Panc1 (cell line): ENCODE data around the gene SLC9A2. TPM values are rescaled to one million over a fixed set of nuclear protein-coding genes. Genes with fewer than 3 reads are reported as not detected.

Source experiments
- ATAC-seq: fragments of 200-7000 bp; cut with Tn5 transposase; 2 replicates; pipeline ENCODE4 v1.9.1; 2020; ENCODE audit warnings: mild to moderate bottlenecking, moderate library complexity
- BruUV-seq: library from RNA; stranded (reverse); fragments of 400-500 nt; replicated peaks from 2 replicates; lab custom pipeline; 2021; lab: Mats Ljungman, UMichigan
- CTCF ChIA-PET: fragments of 300-600 bp; sonication (Branson Sonifier 250); formaldehyde crosslinking; loops from one replicate; lab custom pipeline; 2022; ENCODE audit warnings: antibody characterized with exemption; lab: Charles Lee
- POLR2A ChIA-PET: fragments of 300-600 bp; sonication (Branson Sonifier 250); formaldehyde crosslinking; loops from one replicate; lab custom pipeline; 2022; ENCODE audit warnings: antibody characterized with exemption; lab: Charles Lee
- DNase-seq: peaks from one replicate; pipeline ENCODE4 v3.0.0-alpha.2; 2010; ENCODE audit warnings: low read depth, low spot score
- H3K27ac ChIP-seq: 2 replicates; pipeline ENCODE4 v1.5.1; 2011; ENCODE audit warnings: mild to moderate bottlenecking, low read length, inconsistent platforms
- H3K27me3 ChIP-seq: fragments of 200-500 bp; sonication (Bioruptor generic); 2 replicates; pipeline ENCODE4 v1.6.0; 2014; ENCODE audit warnings: low read length, inconsistent platforms; ENCODE audit not compliant: control insufficient read depth, insufficient read depth
- H3K36me3 ChIP-seq: fragments of 200-500 bp; sonication (Bioruptor generic); 2 replicates; pipeline ENCODE4 v1.5.1; 2014; ENCODE audit warnings: inconsistent platforms, mild to moderate bottlenecking, low read length, moderate library complexity; ENCODE audit not compliant: control insufficient read depth, insufficient read depth
- H3K4me1 ChIP-seq: 2 replicates; pipeline ENCODE4 v1.5.1; 2011; ENCODE audit warnings: inconsistent platforms, mild to moderate bottlenecking, low read length, moderate library complexity; ENCODE audit not compliant: control insufficient read depth, insufficient read depth
- H3K4me3 ChIP-seq, 2 experiments: 2 replicates each; pipeline ENCODE4 v1.5.1; 2011 to 2012; ENCODE audit warnings: low read depth in 2 of 2, low read length in 2 of 2, mild to moderate bottlenecking in 2 of 2, inconsistent platforms in 1 of 2, moderate library complexity in 1 of 2
- H3K9me3 ChIP-seq: fragments of 200-500 bp; sonication (Bioruptor generic); 2 replicates; pipeline ENCODE4 v1.5.1; 2014; ENCODE audit warnings: low read depth, mild to moderate bottlenecking, inconsistent platforms, low read length, moderate library complexity; ENCODE audit not compliant: control insufficient read depth, insufficient read depth
- CTCF ChIP-seq: fragments of 450-650 bp; IDR thresholded peaks from 2 replicates; pipeline ENCODE4 v1.5.1; 2017; ENCODE audit warnings: mild to moderate bottlenecking
- POLR2AphosphoS5 ChIP-seq: IDR thresholded peaks from 2 replicates; pipeline ENCODE4 v1.6.1; 2012; ENCODE audit warnings: mild to moderate bottlenecking, low read depth, low read length, moderate library complexity
- REST ChIP-seq, 2 experiments: IDR thresholded peaks; 2 replicates each; pipeline ENCODE4 v1.6.1; 2011 to 2012; ENCODE audit warnings: low read depth in 2 of 2, control low read depth in 1 of 2, low read length in 1 of 2, mild to moderate bottlenecking in 1 of 2, moderate library complexity in 1 of 2; ENCODE audit not compliant: insufficient read depth in 1 of 2
- SIN3A ChIP-seq: IDR thresholded peaks from 2 replicates; pipeline ENCODE4 v1.6.1; 2012; ENCODE audit warnings: low read depth, mild to moderate bottlenecking, low read length, moderate library complexity, borderline replicate concordance; ENCODE audit not compliant: insufficient read depth
- TCF7L2 ChIP-seq: IDR thresholded peaks from 2 replicates; pipeline ENCODE4 v1.6.1; 2011; ENCODE audit warnings: mild to moderate bottlenecking, low read depth, low read length, inconsistent platforms
- in situ Hi-C: cut with HindIII; loops from 2 replicates; pipeline ENCODE4 v1.10.0; 2016; ENCODE audit warnings: low sequenced_read_pairs, low pct_unique_long_range_greater_than_20kb
- intact Hi-C: fragments of 100-400 bp; cut with micrococcal nuclease; formaldehyde crosslinking; loops from one replicate; pipeline ENCODE4 v1.10.0; 2022; ENCODE audit not compliant: unreplicated experiment
- total RNA-seq: library from RNA; stranded (reverse); gene quantifications from one replicate; pipeline ENCODE4 v1.2.1, GENCODE V29; 2021; ENCODE audit not compliant: unreplicated experiment

SLC9A2 gene
- total RNA-seq, 1 experiment from 2014 or later = 4.1 TPM

- DNase-seq = no peak
- ChIA-PET POLR2A (no interaction called here), CTCF (no interaction called here)
- TF ChIP-seq CTCF (no peak), REST (IDR thresholded peaks at IDR 0.05; ENCODE audit: insufficient read depth in 1 of 2, low read depth in 2 of 2, low read length in 1 of 2) (no peak), POLR2AphosphoS5 (no peak), TCF7L2 (no peak), SIN3A (no peak)
- ATAC-seq = no peak
- Histone ChIP-seq H3K4me1 (no peaks in the 10 kb centered on the region), H3K27ac (no peak overlapping the region), H3K4me3 (no peak overlapping the region), H3K36me3 (no peaks in the 10 kb centered on the region), H3K27me3 (no peaks in the 10 kb centered on the region), H3K9me3 (no peaks in the 10 kb centered on the region)
- no TSS peak for BruUV-seq
- in situ Hi-C loops = no loop called here
- intact Hi-C loops = no loop called here
Measured at GRCh38 chr2:102672107-102672776, 52.9 kb downstream of the SLC9A2 start.

DNA sequence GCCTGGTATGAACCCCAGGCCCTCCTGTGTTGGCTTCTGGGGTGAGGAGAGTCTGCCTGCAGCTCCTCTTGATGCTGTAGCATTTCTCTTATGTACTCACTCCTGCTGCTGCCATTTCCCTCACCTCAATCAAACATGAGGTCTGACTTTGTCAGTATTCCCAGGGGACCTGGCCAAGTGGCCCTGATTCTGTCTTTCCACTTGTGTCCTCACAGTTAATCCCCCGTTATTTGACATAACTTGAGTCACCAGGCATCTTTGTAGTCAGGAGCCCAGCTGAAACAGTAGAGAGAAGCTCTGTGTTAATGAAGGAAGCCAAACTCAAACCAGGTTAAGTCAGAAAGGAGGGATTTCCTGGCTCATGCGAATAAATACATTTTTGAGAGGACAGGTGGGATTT, 55.0 kb downstream of the SLC9A2 start:
- POLR2A ChIA-PET = no interaction called here
- in situ Hi-C loops = no loop called here

More for the DNA sequence above, 55.0 kb downstream of the SLC9A2 start:
- CTCF ChIA-PET = no interaction called here
- no peaks in the 10 kb centered on the region for H3K27me3 ChIP-seq
- intact Hi-C loops = no loop called here
- BruUV-seq = no TSS peak
- no peak overlapping the region for H3K27ac ChIP-seq
- ATAC-seq (no peak), DNase-seq (no peak)
- no peaks in the 10 kb centered on the region for H3K4me1 ChIP-seq
- TF ChIP-seq REST (IDR thresholded peaks at IDR 0.05; ENCODE audit: insufficient read depth in 1 of 2, low read depth in 2 of 2, low read length in 1 of 2) (no peak), POLR2AphosphoS5 (no peak), SIN3A (no peak), TCF7L2 (no peak)
- no peaks in the 10 kb centered on the region for H3K9me3 ChIP-seq
- no peaks in the 10 kb centered on the region for H3K36me3 ChIP-seq
- H3K4me3 ChIP-seq = no peak overlapping the region
